ENCODE results near the gene HOXA5.

Gene HOXA5

GRCh38 chr7:27173956-27174873, 30.7 kb upstream of the HOXA5 start, which contains the start of gene HOXA10:
Gene HOXA10, minus strand, starts transcription at chr7:27174320. Its CDS starts 14 bp downstream, at chr7:27174306.
- ATAC-seq = no peak
- no peak for TF ChIP-seq SNAI2 (CRISPR knock-in tag; IDR thresholded peaks at IDR 0.05)
- TF ChIP-seq OSR1 (CRISPR knock-in tag; IDR thresholded peaks at IDR 0.05) = no peak
- TF ChIP-seq CSRNP3 (CRISPR knock-in tag; IDR thresholded peaks at IDR 0.05) = no peak
- TF ChIP-seq ZFP3 (CRISPR knock-in tag; IDR thresholded peaks at IDR 0.05) = no peak
- TF ChIP-seq GLIS3 (CRISPR knock-in tag; IDR thresholded peaks at IDR 0.05) = no peak
- TF ChIP-seq ARNTL (CRISPR knock-in tag; IDR thresholded peaks at IDR 0.05; ENCODE audit: borderline replicate concordance, low read depth) = no peak
- TF ChIP-seq ESRRG (CRISPR knock-in tag; IDR thresholded peaks at IDR 0.05) = no peak
- TF ChIP-seq PPARA (CRISPR knock-in tag; IDR thresholded peaks at IDR 0.05; ENCODE audit: borderline replicate concordance) = no peak
- TF ChIP-seq ZC3H10 (CRISPR knock-in tag; IDR thresholded peaks at IDR 0.05) = no peak
- TF ChIP-seq PATZ1 (CRISPR knock-in tag; IDR thresholded peaks at IDR 0.05; ENCODE audit: borderline replicate concordance) = no peak
- no peak for TF ChIP-seq TSHZ2 (CRISPR knock-in tag; IDR thresholded peaks at IDR 0.05)
- TF ChIP-seq CREB5 (CRISPR knock-in tag; IDR thresholded peaks at IDR 0.05; ENCODE audit: low read depth) = no peak

- no peak for ATAC-seq
- TF ChIP-seq CSRNP3 (CRISPR knock-in tag; IDR thresholded peaks at IDR 0.05) = no peak
- TF ChIP-seq ZC3H10 (CRISPR knock-in tag; IDR thresholded peaks at IDR 0.05) = no peak
- no peak for TF ChIP-seq ZNF8 (CRISPR knock-in tag; IDR thresholded peaks at IDR 0.05)
- no peak for TF ChIP-seq TSHZ2 (CRISPR knock-in tag; IDR thresholded peaks at IDR 0.05)
- TF ChIP-seq PATZ1 (CRISPR knock-in tag; IDR thresholded peaks at IDR 0.05; ENCODE audit: borderline replicate concordance) = no peak
- no peak for TF ChIP-seq TOX (CRISPR knock-in tag; IDR thresholded peaks at IDR 0.05; ENCODE audit: borderline replicate concordance)
- TF ChIP-seq ZFP30 (CRISPR knock-in tag; IDR thresholded peaks at IDR 0.05) = no peak
- no peak for TF ChIP-seq ISL1 (CRISPR knock-in tag; IDR thresholded peaks at IDR 0.05)
- TF ChIP-seq ZNF565 (CRISPR knock-in tag; conservative IDR thresholded peaks at IDR 0.05; ENCODE audit: low read depth) = no peak
- TF ChIP-seq ZFP3 (CRISPR knock-in tag; IDR thresholded peaks at IDR 0.05) = no peak
- TF ChIP-seq CSDC2 (CRISPR knock-in tag; IDR thresholded peaks at IDR 0.05) = no peak
- no peak for TF ChIP-seq OSR1 (CRISPR knock-in tag; IDR thresholded peaks at IDR 0.05)
- TF ChIP-seq ZNF70 (CRISPR knock-in tag; IDR thresholded peaks at IDR 0.05) = no peak
- TF ChIP-seq RARB (CRISPR knock-in tag; IDR thresholded peaks at IDR 0.05) = no peak
- no peak for TF ChIP-seq TCF4 (CRISPR knock-in tag; IDR thresholded peaks at IDR 0.05; ENCODE audit: borderline replicate concordance)
- TF ChIP-seq PPARA (CRISPR knock-in tag; IDR thresholded peaks at IDR 0.05; ENCODE audit: borderline replicate concordance) = no peak
- no peak for TF ChIP-seq CREB5 (CRISPR knock-in tag; IDR thresholded peaks at IDR 0.05; ENCODE audit: low read depth)
- TF ChIP-seq GLIS3 (CRISPR knock-in tag; IDR thresholded peaks at IDR 0.05) = no peak
- no peak for TF ChIP-seq ARNTL (CRISPR knock-in tag; IDR thresholded peaks at IDR 0.05; ENCODE audit: borderline replicate concordance, low read depth)
- TF ChIP-seq BACH2 (CRISPR knock-in tag; IDR thresholded peaks at IDR 0.05; ENCODE audit: borderline replicate concordance) = no peak
Observed at GRCh38 chr7:27173511-27173955, 30.1 kb upstream of the HOXA5 start.
